GM12878 (cell line): ENCODE measurements around the gene RSRC1. TPM values are rescaled to one million over a fixed set of nuclear protein-coding genes. Genes with fewer than 3 reads are reported as not detected.
A peak's percentile ranks its signal among the peaks of the same experiment; 100 is the strongest.

ENCODE experiments used
- ATF7 ChIP-seq: fragments of 450-650 bp; IDR thresholded peaks from 2 replicates; pipeline ENCODE4 v1.6.1; 2016; ENCODE audit warnings: low read depth, mild to moderate bottlenecking
- BCL11A ChIP-seq: IDR thresholded peaks from 2 replicates; pipeline ENCODE4 v1.6.1; 2011; ENCODE audit warnings: low read depth, low read length
- BMI1 ChIP-seq: fragments of 450-650 bp; IDR thresholded peaks from 2 replicates; pipeline ENCODE4 v1.6.1; 2016; ENCODE audit warnings: mild to moderate bottlenecking, moderate library complexity, borderline replicate concordance
- E2F8 ChIP-seq: fragments of 450-650 bp; IDR thresholded peaks from 2 replicates; pipeline ENCODE4 v1.6.1; 2018; ENCODE audit warnings: mild to moderate bottlenecking, low read depth, moderate library complexity; ENCODE audit not compliant: partially characterized antibody
- ETV6 ChIP-seq, 2 experiments: fragments of 450-650 bp in 1 of 2; IDR thresholded peaks in 1 of 2; conservative IDR thresholded peaks in 1 of 2; 2 replicates each; pipeline ENCODE4 v1.6.1; 2014; ENCODE audit warnings: antibody characterized with exemption in 1 of 2, borderline replicate concordance in 1 of 2, low read depth in 1 of 2, mild to moderate bottlenecking in 1 of 2, moderate library complexity in 1 of 2
- FOXM1 ChIP-seq: IDR thresholded peaks from 2 replicates; pipeline ENCODE4 v1.6.1; 2012; ENCODE audit warnings: low read depth, mild to moderate bottlenecking, inconsistent platforms, low read length, moderate library complexity
- GABPA ChIP-seq: IDR thresholded peaks from 2 replicates; pipeline ENCODE4 v1.6.1; 2014; ENCODE audit warnings: antibody characterized with exemption, low read depth, mild to moderate bottlenecking, inconsistent platforms
- IKZF2 ChIP-seq, 2 experiments: fragments of 450-650 bp; IDR thresholded peaks; 2 replicates each; pipeline ENCODE4 v1.6.1; 2017; ENCODE audit warnings: mild to moderate bottlenecking in 2 of 2, moderate library complexity in 2 of 2
- MTA2 ChIP-seq: fragments of 450-650 bp; IDR thresholded peaks from 2 replicates; pipeline ENCODE4 v1.6.1; 2016; ENCODE audit warnings: low read depth, mild to moderate bottlenecking, moderate library complexity
- NBN ChIP-seq: fragments of 450-650 bp; IDR thresholded peaks from 2 replicates; pipeline ENCODE4 v1.6.1; 2016
- NFIC ChIP-seq: IDR thresholded peaks from 2 replicates; pipeline ENCODE4 v1.6.1; 2012; ENCODE audit warnings: low read depth, mild to moderate bottlenecking, inconsistent platforms, low read length, moderate library complexity
- NR2F1 ChIP-seq: fragments of 450-650 bp; conservative IDR thresholded peaks from 2 replicates; pipeline ENCODE4 v1.6.1; 2017; ENCODE audit warnings: mild to moderate bottlenecking
- RAD51 ChIP-seq: fragments of 450-650 bp; IDR thresholded peaks from 2 replicates; pipeline ENCODE4 v1.6.1; 2016; ENCODE audit warnings: moderate library complexity, mild to moderate bottlenecking, inconsistent platforms
- RFX5 ChIP-seq: IDR thresholded peaks from 2 replicates; pipeline ENCODE4 v1.6.1; 2011; ENCODE audit warnings: low read depth, low read length, improper control_type of control experiment
- TBL1XR1 ChIP-seq: IDR thresholded peaks from 2 replicates; pipeline ENCODE4 v1.6.1; 2012; ENCODE audit warnings: low read depth, low read length, improper control_type of control experiment
- TCF7 ChIP-seq: IDR thresholded peaks from 2 replicates; pipeline ENCODE4 v1.6.1; 2014; ENCODE audit warnings: antibody characterized with exemption, borderline replicate concordance
- ZNF207 ChIP-seq: fragments of 450-650 bp; IDR thresholded peaks from 2 replicates; pipeline ENCODE4 v1.6.1; 2014; ENCODE audit warnings: antibody characterized with exemption, mild to moderate bottlenecking, borderline replicate concordance
- polyA plus RNA-seq, 11 experiments: library from polyadenylated mRNA; depleted of rRNA in 4 of 11; unstranded in 6 of 11; stranded (reverse) in 5 of 11; fragments of >200 nt; fragmentation: Nextera tagmentation in 4 of 11; fragmentation: Illumina TruSeq in 1 of 11; extraction: Ambion mirVana in 4 of 11; extraction: Trizol in 1 of 11; gene quantifications; 1 replicate in 1 of 11; 2 replicates in 10 of 11; pipeline versions ENCODE4 v1.2.1 to v1.2.3, GENCODE V29; 2011 to 2016; ENCODE audit warnings: inconsistent platforms in 2 of 11, missing spikeins in 2 of 11, low read depth in 1 of 11
- total RNA-seq, 4 experiments: library from RNA; depleted of rRNA in 3 of 4; stranded (reverse); fragments of >200 nt in 3 of 4; fragmentation: Illumina TruSeq in 1 of 4; extraction: Trizol in 1 of 4; gene quantifications; 2 replicates each; pipeline versions ENCODE4 v1.2.1 to v1.2.3, GENCODE V29; 2013 to 2021
- TF ChIP-seq, protein P1 (sequence below): IDR thresholded peaks from 2 replicates; pipeline ENCODE4 v1.6.1; 2012; ENCODE audit warnings: low read depth, low read length, improper control_type of control experiment
- TF ChIP-seq, protein P2 (sequence below): fragments of 450-650 bp; IDR thresholded peaks from 2 replicates; pipeline ENCODE4 v1.6.1; 2016; ENCODE audit warnings: mild to moderate bottlenecking
- TF ChIP-seq, protein P3 (sequence below): fragments of 450-650 bp; IDR thresholded peaks from 2 replicates; pipeline ENCODE4 v1.6.1; 2016; ENCODE audit warnings: mild to moderate bottlenecking, moderate library complexity, borderline replicate concordance

RSRC1 gene
- total and polyA plus RNA-seq, 10 of the 15 experiments (the other 5 are each of a cell fraction or from before 2014, with no cell fraction given), result 16.4 to 85.9 (median 42.0) TPM

GRCh38 chr3:158420654-158421396 lies 310.9 kb downstream of the RSRC1 start (continued):
- TF ChIP-seq E2F8 (no peak), NBN (peak; percentile 77; the same call in 1 of the 2 replicates), RAD51 (peak; percentile 42), TBL1XR1 (0 out of 2 replicates have a peak, but pooled peaks have one; percentile 39), ETV6 (conservative IDR thresholded peaks at IDR 0.05 in 1 of 2, IDR thresholded peaks at IDR 0.05 in 1 of 2; ENCODE audit: borderline replicate concordance in 1 of 2, low read depth in 1 of 2) (peak in 1 of 2 experiments; percentile 43; a peak in 1 of 4 replicates), ZNF207 (no peak), RFX5 (no peak), FOXM1 (peak; percentile 93), IKZF2 (IDR thresholded peaks at IDR 0.05) (peak; percentile 92 to 94), ATF7 (peak; percentile 67), TCF7 (peak; percentile 78; the same call in 1 of the 2 replicates), BCL11A (peak; percentile 79), BMI1 (peak; percentile 61; the same call in 1 of the 2 replicates), MTA2 (peak; percentile 90), NR2F1 (peak; percentile 65; the same call in 1 of the 2 replicates), NFIC (peak; percentile 92), GABPA (0 out of 2 replicates have a peak, but pooled peaks have one; percentile 44)
- TF ChIP-seq, protein P1, sequence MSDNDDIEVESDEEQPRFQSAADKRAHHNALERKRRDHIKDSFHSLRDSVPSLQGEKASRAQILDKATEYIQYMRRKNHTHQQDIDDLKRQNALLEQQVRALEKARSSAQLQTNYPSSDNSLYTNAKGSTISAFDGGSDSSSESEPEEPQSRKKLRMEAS, result no peak
- TF ChIP-seq, protein P2, sequence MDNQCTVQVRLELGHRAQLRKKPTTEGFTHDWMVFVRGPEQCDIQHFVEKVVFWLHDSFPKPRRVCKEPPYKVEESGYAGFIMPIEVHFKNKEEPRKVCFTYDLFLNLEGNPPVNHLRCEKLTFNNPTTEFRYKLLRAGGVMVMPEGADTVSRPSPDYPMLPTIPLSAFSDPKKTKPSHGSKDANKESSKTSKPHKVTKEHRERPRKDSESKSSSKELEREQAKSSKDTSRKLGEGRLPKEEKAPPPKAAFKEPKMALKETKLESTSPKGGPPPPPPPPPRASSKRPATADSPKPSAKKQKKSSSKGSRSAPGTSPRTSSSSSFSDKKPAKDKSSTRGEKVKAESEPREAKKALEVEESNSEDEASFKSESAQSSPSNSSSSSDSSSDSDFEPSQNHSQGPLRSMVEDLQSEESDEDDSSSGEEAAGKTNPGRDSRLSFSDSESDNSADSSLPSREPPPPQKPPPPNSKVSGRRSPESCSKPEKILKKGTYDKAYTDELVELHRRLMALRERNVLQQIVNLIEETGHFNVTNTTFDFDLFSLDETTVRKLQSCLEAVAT, result peak; percentile 44; the same call in 1 of the 2 replicates
- TF ChIP-seq, protein P3, sequence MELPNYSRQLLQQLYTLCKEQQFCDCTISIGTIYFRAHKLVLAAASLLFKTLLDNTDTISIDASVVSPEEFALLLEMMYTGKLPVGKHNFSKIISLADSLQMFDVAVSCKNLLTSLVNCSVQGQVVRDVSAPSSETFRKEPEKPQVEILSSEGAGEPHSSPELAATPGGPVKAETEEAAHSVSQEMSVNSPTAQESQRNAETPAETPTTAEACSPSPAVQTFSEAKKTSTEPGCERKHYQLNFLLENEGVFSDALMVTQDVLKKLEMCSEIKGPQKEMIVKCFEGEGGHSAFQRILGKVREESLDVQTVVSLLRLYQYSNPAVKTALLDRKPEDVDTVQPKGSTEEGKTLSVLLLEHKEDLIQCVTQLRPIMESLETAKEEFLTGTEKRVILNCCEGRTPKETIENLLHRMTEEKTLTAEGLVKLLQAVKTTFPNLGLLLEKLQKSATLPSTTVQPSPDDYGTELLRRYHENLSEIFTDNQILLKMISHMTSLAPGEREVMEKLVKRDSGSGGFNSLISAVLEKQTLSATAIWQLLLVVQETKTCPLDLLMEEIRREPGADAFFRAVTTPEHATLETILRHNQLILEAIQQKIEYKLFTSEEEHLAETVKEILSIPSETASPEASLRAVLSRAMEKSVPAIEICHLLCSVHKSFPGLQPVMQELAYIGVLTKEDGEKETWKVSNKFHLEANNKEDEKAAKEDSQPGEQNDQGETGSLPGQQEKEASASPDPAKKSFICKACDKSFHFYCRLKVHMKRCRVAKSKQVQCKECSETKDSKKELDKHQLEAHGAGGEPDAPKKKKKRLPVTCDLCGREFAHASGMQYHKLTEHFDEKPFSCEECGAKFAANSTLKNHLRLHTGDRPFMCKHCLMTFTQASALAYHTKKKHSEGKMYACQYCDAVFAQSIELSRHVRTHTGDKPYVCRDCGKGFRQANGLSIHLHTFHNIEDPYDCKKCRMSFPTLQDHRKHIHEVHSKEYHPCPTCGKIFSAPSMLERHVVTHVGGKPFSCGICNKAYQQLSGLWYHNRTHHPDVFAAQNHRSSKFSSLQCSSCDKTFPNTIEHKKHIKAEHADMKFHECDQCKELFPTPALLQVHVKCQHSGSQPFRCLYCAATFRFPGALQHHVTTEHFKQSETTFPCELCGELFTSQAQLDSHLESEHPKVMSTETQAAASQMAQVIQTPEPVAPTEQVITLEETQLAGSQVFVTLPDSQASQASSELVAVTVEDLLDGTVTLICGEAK, result peak; percentile 68
